Activated CD8-positive, alpha-beta memory T cell treated with anti-CD3 and anti-CD28 coated beads, Interleukin-2, amount 50 U/mL, for 1 hour (primary cell): ENCODE results near the gene HOXA5.

Source experiments
- DNase-seq: peaks from one replicate; pipeline ENCODE4 v3.0.0-alpha.2; 2020; ENCODE audit errors: extremely low read depth

HOXA5 gene

DNA sequence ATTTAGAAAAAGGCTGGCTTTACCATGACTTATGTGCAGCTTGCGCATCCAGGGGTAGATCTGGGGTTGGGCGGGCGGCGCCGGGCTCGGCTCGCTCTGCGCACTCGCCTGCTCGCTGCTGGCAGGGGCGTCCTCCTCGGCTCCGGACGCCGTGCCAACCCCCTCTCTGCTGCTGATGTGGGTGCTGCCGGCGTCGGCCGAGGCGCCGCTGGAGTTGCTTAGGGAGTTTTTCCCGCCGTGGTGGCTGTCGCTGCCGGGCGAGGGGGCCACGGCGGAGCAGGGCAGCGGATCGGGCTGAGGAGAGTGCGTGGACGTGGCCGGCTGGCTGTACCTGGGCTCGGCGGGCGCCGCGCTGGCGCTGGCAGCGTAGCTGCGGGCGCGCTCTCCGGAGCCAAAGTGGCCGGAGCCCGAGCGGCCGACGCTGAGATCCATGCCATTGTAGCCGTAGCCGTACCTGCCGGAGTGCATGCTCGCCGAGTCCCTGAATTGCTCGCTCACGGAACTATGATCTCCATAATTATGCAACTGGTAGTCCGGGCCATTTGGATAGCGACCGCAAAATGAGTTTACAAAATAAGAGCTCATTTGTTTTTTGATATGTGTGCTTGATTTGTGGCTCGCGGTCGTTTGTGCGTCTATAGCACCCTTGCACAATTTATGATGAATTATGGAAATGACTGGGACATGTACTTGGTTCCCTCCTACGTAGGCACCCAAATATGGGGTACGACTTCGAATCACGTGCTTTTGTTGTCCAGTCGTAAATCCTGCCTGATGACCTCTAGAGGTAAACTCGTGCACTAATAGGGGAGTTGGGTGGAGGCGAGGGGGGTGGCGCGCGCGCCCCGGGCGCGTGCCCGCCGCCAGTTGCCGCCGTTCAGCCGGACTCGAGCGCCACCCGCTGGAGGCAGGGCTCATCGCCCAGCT is at the start of gene HOXA5:
TSS of gene HOXA5 (minus strand) at position 659 of the 927 bp plus-strand sequence. CDS start at position 585, 74 bp downstream.
- DNase-seq: no peak

DNA sequence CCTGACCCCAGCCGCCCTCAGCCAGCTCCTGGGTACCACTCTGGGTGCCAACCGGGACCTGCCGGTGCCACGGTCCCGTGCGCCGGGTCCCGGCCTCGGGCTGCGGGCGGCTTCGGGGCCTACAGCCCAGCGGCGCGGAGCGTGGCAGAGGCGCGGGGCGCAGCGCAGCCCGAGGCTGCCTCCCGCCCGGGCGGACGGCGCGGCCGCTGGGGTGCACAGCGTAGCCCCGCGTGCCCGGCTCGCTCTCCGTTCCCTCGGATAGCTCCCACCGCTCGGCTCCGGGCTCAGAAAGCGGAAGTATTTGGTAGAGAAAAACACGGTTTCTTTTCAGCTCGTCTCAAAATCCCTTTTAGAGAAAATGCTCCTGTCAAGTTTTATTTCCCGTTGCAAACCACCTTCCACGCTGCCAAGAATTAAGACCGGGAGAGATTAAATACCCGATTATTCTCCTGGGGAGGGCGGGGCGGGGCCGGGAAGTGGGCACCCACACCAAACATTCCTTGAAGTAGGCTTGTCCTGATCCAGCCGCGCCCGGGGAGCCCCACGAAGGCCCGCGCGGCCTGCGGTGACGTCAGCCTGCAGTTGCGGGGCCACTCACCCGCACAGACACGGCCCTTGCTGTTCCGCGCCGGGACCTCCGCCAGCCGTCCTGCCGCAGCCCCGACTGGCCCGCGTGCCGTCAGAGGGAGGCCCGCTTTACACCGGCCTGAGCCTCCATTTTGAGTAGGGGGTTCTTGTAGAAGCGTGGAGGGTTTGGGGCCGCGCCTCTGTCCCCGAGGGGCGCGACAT is 49.3 kb upstream of the HOXA5 start:
- DNase-seq: no peak

DNA sequence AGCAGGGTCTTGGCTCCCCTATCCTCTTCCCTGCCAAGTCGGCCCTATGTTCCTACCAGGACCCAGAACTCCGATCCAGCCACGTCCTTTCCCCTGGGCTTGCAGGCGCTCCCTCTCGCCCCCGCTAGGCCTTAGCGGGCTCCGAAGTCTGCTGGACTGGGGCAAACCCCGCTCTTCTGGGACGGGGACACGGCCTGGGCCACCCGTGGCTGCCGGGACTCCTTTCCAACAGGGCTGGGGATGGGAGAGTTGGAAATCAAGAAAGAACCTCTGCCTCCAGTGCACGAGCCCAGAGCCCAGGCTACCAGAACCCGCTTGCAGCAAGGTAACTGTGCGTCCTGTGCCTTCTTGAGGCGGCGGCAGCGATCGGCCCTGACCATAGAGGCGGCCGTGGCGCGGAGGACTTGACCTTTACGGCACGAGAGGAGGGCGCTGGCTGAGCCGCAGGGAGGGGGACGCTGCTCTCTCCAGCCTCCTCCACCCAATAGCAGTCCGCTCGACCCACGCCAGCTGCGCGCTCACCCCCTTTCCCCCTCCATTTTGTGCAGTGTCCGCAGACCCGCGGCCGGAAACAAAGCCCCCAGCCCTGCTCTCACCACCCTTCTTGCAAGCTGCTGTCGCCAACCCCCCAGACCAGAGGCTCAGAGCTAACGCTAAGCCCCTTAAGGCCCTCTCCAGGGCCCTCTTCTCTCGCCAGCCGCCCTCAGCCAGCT is 48.5 kb upstream of the HOXA5 start:
- DNase-seq: no peak

DNA sequence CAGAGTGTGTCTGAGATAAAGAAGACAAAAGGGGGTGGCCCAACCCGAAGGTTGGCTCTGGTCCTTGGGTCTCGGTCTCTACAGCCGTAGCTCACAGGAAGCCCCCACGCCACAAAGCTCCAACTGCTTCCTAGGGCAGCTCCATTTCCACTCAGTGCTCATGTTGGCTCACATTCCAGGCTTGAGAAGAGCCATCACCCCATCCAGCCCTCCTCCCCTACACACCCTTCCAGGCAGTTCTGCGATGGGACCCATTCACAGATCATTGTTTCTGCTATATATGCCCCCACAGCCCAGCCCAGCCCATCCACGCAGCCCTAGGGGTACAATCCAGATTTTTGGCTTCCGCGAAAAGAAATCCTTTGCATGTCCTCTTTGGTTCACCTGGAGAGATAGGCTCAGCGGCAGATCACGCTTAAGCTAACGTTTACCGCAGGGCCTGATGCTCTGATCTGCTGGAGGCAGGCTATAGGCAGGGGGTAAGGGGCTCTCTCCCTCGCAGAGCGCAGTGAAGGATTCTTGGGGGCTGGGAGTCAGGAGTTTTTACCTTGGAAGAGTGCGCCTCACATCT is 47.8 kb upstream of the HOXA5 start:
- no peak for DNase-seq

DNA sequence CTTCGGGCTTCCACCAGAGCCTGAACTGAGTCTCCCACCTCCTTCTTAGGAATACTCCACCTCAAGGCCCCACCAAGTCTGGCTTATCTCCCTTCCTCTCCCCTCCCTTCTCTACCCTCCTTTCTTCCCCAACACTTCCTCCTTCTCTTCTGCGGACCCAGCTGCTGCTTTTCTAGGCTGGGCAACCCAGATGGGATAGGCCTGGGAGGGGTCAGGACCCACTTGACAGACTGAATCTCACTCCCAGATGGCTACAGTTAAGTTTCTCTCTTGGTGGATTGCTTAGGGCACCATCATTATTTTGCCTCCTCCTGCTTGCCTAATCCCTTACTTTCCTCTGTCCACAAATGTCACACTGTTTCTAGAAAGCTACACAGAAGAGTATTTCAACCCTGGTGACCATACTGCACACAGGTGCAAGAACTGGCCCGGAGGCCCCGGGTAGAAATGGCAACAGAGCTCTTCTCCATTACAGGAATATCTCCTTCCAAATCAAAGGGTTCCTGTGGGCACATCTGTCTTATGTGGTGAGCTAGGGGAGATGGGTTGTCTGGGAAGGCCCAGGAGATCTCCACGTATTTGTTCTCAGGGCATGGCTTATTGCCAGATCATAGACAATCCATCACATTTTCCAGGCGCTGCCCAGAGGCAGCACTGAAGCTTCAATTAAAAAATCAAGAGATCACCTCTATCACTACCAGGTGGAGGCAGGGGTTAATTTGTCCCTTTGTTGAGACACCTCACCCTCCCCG is 46.7 kb upstream of the HOXA5 start:
- DNase-seq: no peak

DNA sequence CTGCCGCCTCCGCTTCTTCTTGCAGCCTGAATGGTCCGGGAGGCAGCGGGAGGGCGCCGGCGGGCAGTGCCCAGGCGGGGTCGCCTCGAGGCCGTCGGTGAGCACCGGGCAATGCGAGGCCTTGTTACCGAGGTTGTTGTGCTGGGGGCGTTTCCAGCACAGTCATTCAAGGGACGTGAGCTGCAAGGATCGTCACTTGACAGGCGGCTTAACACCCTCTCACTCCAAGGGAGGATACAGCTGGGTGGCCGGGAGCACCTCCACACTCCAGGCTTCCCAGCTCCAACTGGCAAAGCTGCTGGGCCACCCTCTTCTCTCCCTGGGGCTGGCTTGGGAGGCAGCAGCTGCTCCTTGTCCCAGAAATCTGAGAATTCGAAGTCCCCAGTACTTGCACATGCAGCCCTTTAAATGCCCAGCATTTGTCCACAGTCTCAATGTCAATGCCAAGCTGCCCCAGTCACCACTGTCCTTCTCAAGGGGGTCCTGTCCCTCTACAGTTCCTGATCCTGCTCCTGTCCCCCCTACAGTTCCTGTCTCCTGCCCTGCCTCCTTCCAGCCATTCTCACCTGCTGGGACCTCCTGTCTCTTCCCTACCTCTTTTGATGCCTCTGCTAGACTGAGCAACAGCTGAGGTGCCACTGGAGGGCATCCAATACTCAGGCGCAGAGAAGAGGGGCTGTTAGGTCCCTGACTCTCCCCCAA is 46.0 kb upstream of the HOXA5 start:
- no peak for DNase-seq

DNA sequence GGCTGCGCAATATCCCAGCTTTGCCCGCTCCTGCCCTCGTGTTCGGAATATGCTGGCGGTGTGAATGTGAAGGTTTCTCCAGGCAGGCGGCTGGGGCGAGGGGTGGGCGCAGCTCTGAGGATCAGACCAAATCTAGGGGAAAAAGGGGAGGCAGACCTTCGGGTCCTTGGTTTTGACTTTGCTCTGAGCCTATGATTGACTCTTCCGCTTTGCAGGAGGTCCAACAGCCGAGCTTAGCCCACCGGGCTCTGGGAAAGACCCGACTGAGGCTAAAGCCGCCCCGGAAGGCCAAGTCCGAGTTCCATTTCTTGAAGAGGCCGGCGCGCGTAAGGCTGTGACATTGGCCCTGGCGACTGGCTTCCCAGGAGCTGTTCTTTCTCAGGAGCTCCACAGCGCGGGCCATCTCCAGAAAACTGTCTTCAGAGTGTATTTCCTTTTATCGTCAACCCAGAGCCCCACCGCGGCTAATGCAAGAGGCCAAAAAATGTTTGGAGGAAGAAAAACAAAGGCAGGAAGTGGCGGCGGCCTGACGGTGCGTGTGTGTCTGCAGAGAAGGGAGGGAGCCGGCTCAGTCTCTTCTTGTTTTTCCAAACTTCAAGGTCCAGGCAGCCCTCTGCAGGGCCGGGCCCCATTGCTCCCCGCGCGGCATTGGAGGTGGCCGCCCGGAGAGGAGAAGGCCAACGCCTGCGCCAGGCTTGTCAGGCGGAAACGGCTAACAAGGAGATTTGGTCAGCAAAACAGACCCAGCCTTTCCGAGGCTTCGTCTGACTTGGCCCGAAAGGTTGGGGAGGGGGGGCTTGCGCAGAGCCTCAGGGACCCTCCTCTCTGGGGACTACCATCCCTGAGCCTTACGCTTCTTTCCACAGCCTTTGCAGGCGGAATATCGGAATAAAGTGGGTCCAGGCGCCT is 45.2 kb upstream of the HOXA5 start:
- no peak for DNase-seq

DNA sequence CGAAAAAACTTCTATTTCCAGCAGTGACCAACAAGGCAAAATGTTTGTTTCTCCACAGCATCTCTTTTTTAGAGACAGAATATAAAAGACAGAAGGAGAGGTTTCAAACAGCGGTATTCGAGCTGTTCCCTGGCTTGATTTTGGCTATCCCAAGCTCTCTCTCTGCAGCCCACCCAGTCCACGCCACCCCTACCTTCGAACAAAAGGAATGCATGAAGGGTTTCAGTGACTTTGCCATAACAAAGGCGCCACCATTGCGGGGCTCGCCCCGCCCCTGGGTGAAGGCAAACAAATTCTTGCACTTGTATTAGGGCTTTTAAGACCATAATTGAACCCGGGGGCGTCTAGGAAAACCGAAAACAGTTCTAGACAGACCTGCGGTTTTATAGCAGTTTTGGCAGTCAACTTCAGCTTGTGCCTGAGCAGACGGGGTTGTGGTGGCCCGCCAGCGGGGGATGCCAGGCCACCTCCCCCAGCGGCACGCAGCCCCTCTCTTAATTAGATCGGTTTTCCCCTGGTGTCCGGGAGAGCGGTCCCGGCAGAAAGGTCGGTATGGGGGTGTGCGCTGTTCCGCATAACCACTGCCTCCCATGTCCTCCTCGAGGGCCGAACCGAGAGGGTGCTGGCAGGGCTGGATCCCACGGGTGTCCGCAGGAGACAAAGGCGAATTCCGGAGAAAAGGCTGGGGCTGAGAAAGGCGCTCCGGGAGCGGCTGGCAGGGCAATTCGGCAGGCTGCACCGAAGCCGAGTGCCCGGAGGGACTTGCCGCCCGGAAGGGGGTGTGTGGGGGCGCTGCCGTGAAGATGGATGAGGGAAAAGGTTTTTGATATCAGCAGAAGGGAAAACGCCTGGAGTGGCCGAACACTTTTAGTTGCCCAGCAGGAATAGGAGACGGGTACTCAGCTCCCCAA is 44.2 kb upstream of the HOXA5 start:
- DNase-seq: no peak

DNA sequence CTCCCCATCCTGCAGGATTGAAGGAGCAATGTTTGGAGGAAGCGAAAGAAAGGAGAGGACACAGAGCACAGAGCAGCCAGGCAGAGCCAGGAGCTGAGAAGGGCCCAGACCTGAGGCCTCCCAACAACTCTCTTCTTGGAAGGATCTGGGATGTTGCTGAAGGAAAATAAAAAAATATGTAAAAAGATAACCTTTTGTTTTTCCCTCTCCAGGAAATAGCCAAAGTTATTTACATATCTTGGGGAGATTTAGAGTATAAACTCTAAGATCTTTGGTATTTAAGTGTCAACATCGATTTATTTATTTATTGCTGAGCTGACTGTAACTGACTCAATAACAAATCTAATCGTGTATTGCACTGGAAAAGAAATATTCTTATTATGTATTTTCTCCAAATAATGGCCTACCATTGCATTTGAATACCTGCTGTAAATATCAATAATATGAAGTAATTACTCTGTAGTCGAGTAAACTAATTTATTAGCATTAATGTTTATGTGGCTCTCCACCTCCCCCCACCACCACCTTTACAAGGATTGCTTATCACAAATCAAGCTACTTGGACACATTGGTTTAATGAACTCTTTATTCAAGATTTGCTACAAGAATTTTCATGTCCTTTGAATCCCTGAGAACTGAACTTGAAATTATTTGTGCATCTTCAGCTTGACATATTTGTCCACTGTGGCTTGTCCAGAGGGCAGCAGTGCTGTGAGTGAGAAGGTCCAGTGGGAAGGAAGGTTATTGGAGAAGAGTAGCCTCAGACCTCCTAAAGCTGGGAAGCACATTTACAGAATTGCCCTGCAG is 43.4 kb upstream of the HOXA5 start:
- DNase-seq: no peak

DNA sequence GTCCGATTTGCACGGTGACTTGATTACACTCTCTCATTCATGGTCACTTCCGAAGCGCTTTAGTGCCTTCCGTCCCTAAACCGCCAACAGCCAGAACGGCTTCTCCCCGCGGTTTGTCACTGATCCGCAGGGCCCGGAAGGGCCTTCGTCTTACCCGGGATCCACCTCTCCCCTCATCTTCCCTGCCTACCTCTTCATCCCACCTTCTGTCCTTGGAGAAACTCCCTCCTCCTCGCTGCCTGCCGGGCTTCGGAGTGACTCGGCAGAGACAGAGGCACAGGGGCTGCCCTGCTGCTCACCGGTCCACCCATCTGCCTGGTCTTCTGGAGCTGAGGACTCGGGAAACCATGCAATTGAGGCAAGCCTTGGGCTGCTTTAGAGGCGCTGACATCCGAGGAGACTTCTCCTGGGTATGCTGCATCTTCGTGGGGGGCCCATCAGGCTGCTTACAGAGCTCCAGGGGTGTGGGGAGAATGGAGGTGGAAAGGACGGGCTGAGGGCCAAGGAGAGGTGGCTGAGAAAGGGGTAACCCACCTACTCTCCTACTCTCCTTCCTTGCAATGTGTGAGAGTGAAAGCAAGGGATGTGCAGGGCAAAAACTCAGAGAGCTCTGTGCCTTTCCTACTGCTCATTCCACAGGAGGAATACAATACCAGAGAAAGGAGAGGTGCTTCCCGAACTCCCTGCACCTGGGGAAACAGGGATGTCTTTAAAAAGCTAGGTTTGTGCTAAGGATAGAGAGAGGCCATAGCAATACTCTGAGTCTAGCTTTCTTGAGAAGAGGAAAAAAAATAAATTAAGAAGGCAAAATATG is 42.6 kb upstream of the HOXA5 start:
- no peak for DNase-seq

DNA sequence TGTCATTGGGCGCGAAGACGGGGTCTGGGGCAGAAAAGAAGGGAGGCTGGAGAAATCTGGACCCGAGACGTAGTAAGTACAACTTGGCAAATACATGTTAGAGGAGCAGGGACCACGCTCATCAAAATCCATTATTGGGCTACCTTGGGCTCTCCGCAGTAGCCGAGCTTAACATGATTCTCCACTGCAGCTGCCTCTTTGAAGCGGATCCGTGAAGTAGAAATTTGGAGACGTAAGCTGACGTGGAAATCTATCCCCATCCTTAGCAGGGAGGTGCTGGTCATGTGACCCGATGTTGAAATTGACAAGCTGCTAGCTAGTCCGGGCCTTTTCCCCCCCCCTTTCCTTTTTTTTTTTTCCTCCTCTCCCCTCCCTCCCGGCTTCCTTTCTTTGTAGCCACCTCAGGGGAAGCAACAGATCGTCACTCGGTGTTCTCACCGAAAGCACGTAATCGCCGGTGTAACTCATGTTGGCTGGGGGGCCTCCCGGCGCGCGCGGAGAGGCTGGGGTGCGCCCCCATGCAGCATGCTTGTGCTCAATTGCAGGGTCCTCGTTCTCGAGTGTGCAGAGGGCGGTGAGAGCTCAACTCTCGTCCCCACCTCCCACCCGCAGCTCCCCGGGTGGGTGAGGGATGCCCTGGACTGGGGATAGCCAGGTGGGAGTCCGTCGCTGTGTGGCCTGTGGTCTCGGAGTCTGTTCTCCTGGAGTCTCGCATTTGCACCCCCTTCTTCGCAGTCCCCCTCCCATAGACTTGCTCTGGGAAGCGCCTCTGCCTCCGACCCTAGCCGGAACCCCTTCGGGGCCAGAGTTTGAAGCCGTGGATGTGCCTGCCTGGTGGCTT is 41.8 kb upstream of the HOXA5 start, which contains the start of gene HOXA11:
TSS of gene HOXA11 (minus strand) at position 220 of the 841 bp plus-strand sequence. CDS start at position 132, 88 bp downstream.
- no peak for DNase-seq

DNA sequence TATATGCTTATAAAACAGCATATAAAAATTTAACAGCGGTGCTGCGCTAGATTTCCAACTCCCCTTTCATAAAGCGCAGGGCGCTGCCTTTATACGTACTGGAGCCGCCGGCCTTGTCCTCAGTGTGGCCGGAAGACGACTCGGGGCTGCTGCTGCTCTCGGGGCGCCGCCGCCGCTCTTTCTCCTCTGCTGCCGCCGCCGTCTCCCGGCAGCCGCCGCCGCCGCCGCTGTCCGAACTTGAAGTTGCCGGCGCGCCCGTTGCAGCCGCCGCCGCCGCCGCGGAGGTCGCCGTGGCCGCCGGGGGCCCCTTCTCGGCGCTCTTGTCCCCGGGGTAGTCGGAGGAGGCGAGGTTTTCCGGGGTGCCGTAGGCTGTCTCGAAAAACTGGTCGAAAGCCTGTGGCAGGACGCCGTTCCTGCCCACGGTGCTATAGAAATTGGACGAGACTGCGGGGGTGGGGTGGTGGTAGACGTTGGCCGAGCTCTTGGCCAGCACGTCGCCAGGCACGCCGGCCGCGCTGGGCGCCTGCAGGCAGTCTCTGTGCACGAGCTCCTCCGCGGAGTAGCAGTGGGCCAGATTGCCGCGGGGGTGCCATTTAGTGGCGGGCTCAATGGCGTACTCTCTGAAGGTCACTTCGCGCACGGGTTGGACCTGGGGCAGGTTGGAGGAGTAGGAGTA is 41.0 kb upstream of the HOXA5 start:
- no peak for DNase-seq

DNA sequence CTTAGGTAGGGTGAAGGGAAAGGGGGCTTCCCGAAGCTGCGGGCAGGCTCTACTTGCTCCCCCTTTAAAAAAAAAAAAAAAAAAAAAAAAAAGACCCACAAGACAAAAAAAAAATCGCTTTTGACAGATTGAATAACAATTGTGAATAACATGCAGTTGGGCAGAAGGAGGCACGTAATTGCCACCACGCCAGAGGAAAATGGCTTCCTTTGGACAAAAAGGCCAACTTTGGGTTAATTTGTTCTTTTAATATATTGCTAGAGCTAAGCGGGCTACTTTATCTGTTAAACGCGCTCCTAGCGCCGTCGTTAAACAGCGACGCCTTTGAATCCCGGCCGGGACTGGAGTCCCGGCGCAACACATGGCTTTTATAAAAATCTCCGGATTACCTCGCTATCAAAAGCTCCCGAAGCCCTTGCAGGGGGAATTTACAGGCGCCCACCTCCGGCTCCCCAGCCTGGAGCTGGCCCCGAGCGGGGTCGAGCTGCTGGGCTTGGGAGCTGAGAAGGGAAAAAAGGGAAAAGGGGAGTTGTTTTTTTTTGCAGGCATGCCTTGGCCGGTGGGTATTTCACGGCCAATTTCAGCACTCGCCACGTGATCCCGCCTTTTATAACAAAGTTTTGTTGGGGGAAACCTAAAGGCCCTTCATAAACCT is 40.3 kb upstream of the HOXA5 start:
- no peak for DNase-seq
